IMR-90 (cell line): ENCODE data around the gene AHDC1. TPM values are rescaled to one million over a fixed set of nuclear protein-coding genes. Genes with fewer than 3 reads are reported as not detected.

Experiments
- ATAC-seq: fragments of 200-7000 bp; cut with Tn5 transposase; 2 replicates; pipeline ENCODE4 v1.9.1; 2020; ENCODE audit warnings: low read depth, mild to moderate bottlenecking, moderate library complexity
- BruUV-seq: library from RNA; stranded (reverse); fragments of 400-500 nt; replicated peaks from 2 replicates; lab custom pipeline; 2021; lab: Mats Ljungman, UMichigan
- CTCF ChIA-PET: fragments of 300-600 bp; formaldehyde crosslinking; extraction: SDS; loops from one replicate; lab custom pipeline; 2021; ENCODE audit warnings: antibody characterized with exemption; lab: Yijun Ruan, JAX
- POLR2A ChIA-PET: fragments of 300-600 bp; sonication (Branson Sonifier 250); formaldehyde crosslinking; loops from one replicate; lab custom pipeline; 2022; ENCODE audit warnings: antibody characterized with exemption; ENCODE audit not compliant: unreplicated experiment; lab: Charles Lee
- DNase-seq: peaks from one replicate; pipeline ENCODE4 v3.0.0; 2013
- H2AFZ ChIP-seq: replicated peaks from 2 replicates; pipeline ENCODE3; 2013; ENCODE audit warnings: low read length, mild to moderate bottlenecking; ENCODE audit not compliant: poor library complexity
- H2AK5ac ChIP-seq: 2 replicates; pipeline ENCODE4 v1.6.1; 2013; ENCODE audit warnings: low read depth, low read length, inconsistent platforms
- H2AK9ac ChIP-seq: replicated peaks from 2 replicates; pipeline ENCODE3; 2013; ENCODE audit warnings: mild to moderate bottlenecking, low read depth, low read length, moderate library complexity; ENCODE audit not compliant: poor library complexity
- H2BK120ac ChIP-seq: 2 replicates; pipeline ENCODE4 v1.6.1; 2013; ENCODE audit warnings: low read depth, low read length, inconsistent platforms
- H2BK15ac ChIP-seq: 3 replicates; pipeline ENCODE4 v1.6.1; 2013; ENCODE audit warnings: low read depth, low read length, inconsistent platforms
- H2BK20ac ChIP-seq: 2 replicates; pipeline ENCODE4 v1.6.1; 2013; ENCODE audit warnings: low read depth, mild to moderate bottlenecking, inconsistent platforms, low read length, moderate library complexity
- H2BK5ac ChIP-seq: 2 replicates; pipeline ENCODE4 v1.6.1; 2013; ENCODE audit warnings: mild to moderate bottlenecking, low read depth, low read length, inconsistent platforms; ENCODE audit not compliant: poor library complexity, severe bottlenecking
- H3K14ac ChIP-seq: replicated peaks from 2 replicates; pipeline ENCODE4 v1.6.1; 2013; ENCODE audit warnings: low read depth, low read length, inconsistent platforms
- H3K18ac ChIP-seq: 2 replicates; pipeline ENCODE4 v1.6.1; 2013; ENCODE audit warnings: low read depth, low read length, control low read depth
- H3K23ac ChIP-seq: 2 replicates; pipeline ENCODE4 v1.6.1; 2013; ENCODE audit warnings: low read depth, low read length, inconsistent platforms
- H3K27ac ChIP-seq: 2 replicates; pipeline ENCODE4 v1.5.1; 2013; ENCODE audit warnings: mild to moderate bottlenecking, control low read depth, low read length; ENCODE audit not compliant: insufficient read depth
- H3K27me3 ChIP-seq: 2 replicates; pipeline ENCODE4 v1.6.1; 2013; ENCODE audit warnings: low read length; ENCODE audit not compliant: control insufficient read depth, insufficient read depth
- H3K36me3 ChIP-seq: 2 replicates; pipeline ENCODE4 v1.6.1; 2013; ENCODE audit warnings: low read length, mixed read lengths; ENCODE audit not compliant: control insufficient read depth, insufficient read depth
- H3K4ac ChIP-seq: 2 replicates; pipeline ENCODE4 v1.6.1; 2013; ENCODE audit warnings: low read depth, low read length, inconsistent platforms
- H3K4me1 ChIP-seq: 2 replicates; pipeline ENCODE4 v1.6.1; 2013; ENCODE audit warnings: low read length, mixed read lengths; ENCODE audit not compliant: control insufficient read depth, insufficient read depth
- H3K4me2 ChIP-seq: 2 replicates; pipeline ENCODE4 v1.6.1; 2013; ENCODE audit warnings: low read depth, mild to moderate bottlenecking, control low read depth, low read length, moderate library complexity
- H3K4me3 ChIP-seq: 2 replicates; pipeline ENCODE4 v1.5.1; 2013; ENCODE audit warnings: low read depth, mild to moderate bottlenecking, control low read depth, low read length, moderate library complexity; ENCODE audit not compliant: insufficient read depth
- H3K56ac ChIP-seq: 2 replicates; pipeline ENCODE4 v1.6.1; 2013; ENCODE audit warnings: low read length, inconsistent platforms; ENCODE audit not compliant: insufficient read depth; ENCODE audit errors: extremely low read depth
- H3K79me1 ChIP-seq, 2 experiments: 2 replicates each; pipeline ENCODE4 v1.6.1; 2013; ENCODE audit warnings: low read length in 2 of 2, inconsistent platforms in 1 of 2, low read depth in 1 of 2
- H3K9ac ChIP-seq: 2 replicates; pipeline ENCODE4 v1.6.1; 2013; ENCODE audit warnings: low read depth, low read length, control low read depth
- H3K9me1 ChIP-seq: 2 replicates; pipeline ENCODE4 v1.6.1; 2013; ENCODE audit warnings: low read length, inconsistent platforms; ENCODE audit not compliant: insufficient read depth
- H3K9me3 ChIP-seq: 2 replicates; pipeline ENCODE4 v1.6.1; 2013; ENCODE audit warnings: low read length; ENCODE audit not compliant: control insufficient read depth, insufficient read depth
- H4K20me1 ChIP-seq: 2 replicates; pipeline ENCODE4 v1.6.1; 2013; ENCODE audit warnings: low read length, inconsistent platforms; ENCODE audit not compliant: insufficient read depth
- H4K5ac ChIP-seq: 2 replicates; pipeline ENCODE4 v1.6.1; 2013; ENCODE audit warnings: mild to moderate bottlenecking, low read depth, low read length, control low read depth
- H4K8ac ChIP-seq, 2 experiments: 2 replicates each; pipeline ENCODE4 v1.6.1; 2013; ENCODE audit warnings: low read depth in 2 of 2, low read length in 2 of 2, control low read depth in 1 of 2, inconsistent platforms in 1 of 2
- H4K91ac ChIP-seq: 2 replicates; pipeline ENCODE4 v1.6.1; 2013; ENCODE audit warnings: low read depth, low read length, inconsistent platforms; ENCODE audit not compliant: insufficient read depth
- BHLHE40 ChIP-seq: fragments of 150-350 bp; IDR thresholded peaks from 2 replicates; pipeline ENCODE4 v1.6.1; 2016; ENCODE audit warnings: mild to moderate bottlenecking, low read depth, low read length
- CEBPB ChIP-seq: IDR thresholded peaks from 2 replicates; pipeline ENCODE4 v1.6.1; 2012; ENCODE audit warnings: low read depth, low read length, improper control_type of control experiment
- CHD1 ChIP-seq: IDR thresholded peaks from 2 replicates; pipeline ENCODE4 v1.6.1; 2012; ENCODE audit warnings: low read depth, low read length, improper control_type of control experiment
- CTCF ChIP-seq: conservative IDR thresholded peaks from 2 replicates; pipeline ENCODE4 v1.5.1; 2012; ENCODE audit warnings: mild to moderate bottlenecking, low read depth, low read length, improper control_type of control experiment
- ELK1 ChIP-seq: fragments of 150-350 bp; IDR thresholded peaks from 2 replicates; pipeline ENCODE4 v1.6.1; 2016; ENCODE audit warnings: low read depth, mild to moderate bottlenecking, low read length, moderate library complexity, borderline replicate concordance
- FOS ChIP-seq: fragments of 150-350 bp; IDR thresholded peaks from 2 replicates; pipeline ENCODE4 v1.6.1; 2016; ENCODE audit warnings: low read depth, low read length
- MAFK ChIP-seq: IDR thresholded peaks from 2 replicates; pipeline ENCODE4 v1.6.1; 2012; ENCODE audit warnings: low read depth, low read length, improper control_type of control experiment
- MAZ ChIP-seq: IDR thresholded peaks from 2 replicates; pipeline ENCODE4 v1.6.1; 2012; ENCODE audit warnings: low read depth, mild to moderate bottlenecking, low read length, improper control_type of control experiment, moderate library complexity, borderline replicate concordance
- MXI1 ChIP-seq: IDR thresholded peaks from 2 replicates; pipeline ENCODE4 v1.6.1; 2012; ENCODE audit warnings: low read depth, mild to moderate bottlenecking, low read length, moderate library complexity, borderline replicate concordance
- NFE2L2 ChIP-seq: fragments of 150-350 bp; IDR thresholded peaks from 2 replicates; pipeline ENCODE4 v1.6.1; 2016; ENCODE audit warnings: low read depth, mild to moderate bottlenecking, low read length
- POLR2A ChIP-seq: IDR thresholded peaks from 2 replicates; pipeline ENCODE4 v1.6.1; 2012; ENCODE audit warnings: mild to moderate bottlenecking, low read depth, low read length
- RAD21 ChIP-seq: IDR thresholded peaks from 2 replicates; pipeline ENCODE4 v1.6.1; 2012; ENCODE audit warnings: low read length, improper control_type of control experiment
- RCOR1 ChIP-seq: IDR thresholded peaks from 2 replicates; pipeline ENCODE4 v1.6.1; 2012; ENCODE audit warnings: mild to moderate bottlenecking, low read length, improper control_type of control experiment; ENCODE audit not compliant: insufficient replicate concordance
- RFX5 ChIP-seq: IDR thresholded peaks from 2 replicates; pipeline ENCODE4 v1.8.0; 2012; ENCODE audit warnings: low read depth, mild to moderate bottlenecking, low read length, moderate library complexity
- SMC3 ChIP-seq: fragments of 150-350 bp; IDR thresholded peaks from 2 replicates; pipeline ENCODE4 v1.6.1; 2016; ENCODE audit warnings: low read depth, mild to moderate bottlenecking, antibody characterized with exemption, low read length, moderate library complexity
- USF2 ChIP-seq: fragments of 150-350 bp; IDR thresholded peaks from 2 replicates; pipeline ENCODE4 v1.6.1; 2017; ENCODE audit warnings: mild to moderate bottlenecking, antibody characterized with exemption, low read length, low read depth
- WGBS, 2 experiments: methylation state at CpG; one replicate each; pipeline versions ENCODE4 v1.1.5 to v1.1.7; 2013; ENCODE audit warnings: missing lambda C conversion rate in 2 of 2; ENCODE audit not compliant: insufficient read length in 1 of 2; ENCODE audit errors: extremely low coverage in 2 of 2; 5-methylcytosine and 5-hydroxymethylcytosine counted together
- dilution Hi-C: fragments of 300-500 bp; cut with HindIII; formaldehyde crosslinking; loops from one replicate; pipeline ENCODE4 v1.14.3; 2018; ENCODE audit warnings: low sequenced_read_pairs; ENCODE audit not compliant: unreplicated experiment
- in situ Hi-C: fragments of 300-500 bp; cut with MboI; formaldehyde crosslinking; loops from 3 replicates; pipeline ENCODE4 v1.14.3; 2019; ENCODE audit warnings: low sequenced_read_pairs, inconsistent platforms, mixed read lengths
- intact Hi-C: fragments of 100-400 bp; cut with micrococcal nuclease; formaldehyde crosslinking; loops from 2 replicates; pipeline ENCODE4 v1.10.0; 2022
- polyA plus RNA-seq, 3 experiments: library from polyadenylated mRNA; depleted of rRNA; stranded (reverse); fragments of >200 nt; gene quantifications; 2 replicates each; pipeline ENCODE4 v1.2.3, GENCODE V29; 2012; ENCODE audit warnings: low replicate concordance in 1 of 3
- total RNA-seq: library from RNA; depleted of rRNA; stranded (reverse); fragments of >200 nt; gene quantifications from 2 replicates; pipeline ENCODE4 v1.2.3, GENCODE V29; 2012

The AHDC1 gene
- total and polyA plus RNA-seq, 2 of the 4 experiments (the other 2 are of a cell fraction), result 2.0 to 11.6 TPM

GRCh38 chr1:27559466-27560030, 44.4 kb downstream of the AHDC1 start:
- no peak overlapping the region for H3K9ac ChIP-seq
- ChIA-PET CTCF (no interaction called here), POLR2A (no interaction called here)
- no peak overlapping the region for H4K91ac ChIP-seq
- no peak overlapping the region for H3K14ac ChIP-seq
- in situ Hi-C loops, result no loop called here
- H2AK9ac ChIP-seq, result no peak overlapping the region
- peaks cover 50% of the 10 kb centered on the region for H3K4me1 ChIP-seq
- H2AK5ac ChIP-seq, result no peak overlapping the region
- no peak overlapping the region for H2BK5ac ChIP-seq
- no peak overlapping the region for H4K5ac ChIP-seq
- H3K36me3 ChIP-seq, result peaks cover 6% of the 10 kb centered on the region
- H2BK120ac ChIP-seq, result no peak overlapping the region
- H3K4ac ChIP-seq, result no peak overlapping the region
- H4K8ac ChIP-seq, result 0 out of 4 replicates have a peak overlapping the region, but pooled peaks of 1 of the 2 experiments have one; percentile 9
- no peak overlapping the region for H2AFZ ChIP-seq
- H3K27me3 ChIP-seq, result no peaks in the 10 kb centered on the region
- no peak overlapping the region for H3K23ac ChIP-seq
- no peak overlapping the region for H3K56ac ChIP-seq
- no peak overlapping the region for H2BK20ac ChIP-seq
- TF ChIP-seq MAZ (no peak), USF2 (no peak), NFE2L2 (no peak), ELK1 (no peak), POLR2A (no peak), CHD1 (no peak), FOS (no peak), RFX5 (no peak), MXI1 (no peak), BHLHE40 (no peak), CEBPB (no peak), MAFK (no peak), CTCF (no peak), RCOR1 (no peak), SMC3 (no peak), RAD21 (no peak)
- no peak for ATAC-seq
- no peak for DNase-seq
- no peak overlapping the region for H2BK15ac ChIP-seq
- H3K18ac ChIP-seq, result no peak overlapping the region
- peaks cover 27% of the 10 kb centered on the region for H3K9me1 ChIP-seq
- dilution Hi-C loops, result no loop called here
- WGBS, 2 experiments, result 90% methylated on average over 4 of the region's 8 CpGs; no CpG with 5 or more reads in 1 of the 2 experiments
- H3K9me3 ChIP-seq, result no peaks in the 10 kb centered on the region
- intact Hi-C loops, result loop anchor here (5.0 kb wide), 2 partner anchors 103 to 262 kb away; no protein-coding TSS in a partner anchor
- H3K4me3 ChIP-seq, result no peak overlapping the region
- peaks cover 33% of the 10 kb centered on the region for H4K20me1 ChIP-seq
- no peak overlapping the region for H3K4me2 ChIP-seq
- BruUV-seq, result no TSS peak
- peaks cover 14 to 88% of the 10 kb centered on the region in 2 experiments for H3K79me1 ChIP-seq
- H3K27ac ChIP-seq, result no peak overlapping the region
